CD4-positive, alpha-beta memory T cell (primary cell): ENCODE data around the gene SLC12A4. TPM values are rescaled to one million over a fixed set of nuclear protein-coding genes. Genes with fewer than 3 reads are reported as not detected.

ENCODE experiments used
- CTCF ChIA-PET: fragments of 350-600 bp; sonication (Branson Sonifier 250); formaldehyde crosslinking; loops from one replicate; lab custom pipeline; 2021; ENCODE audit warnings: inconsistent platforms; ENCODE audit not compliant: partially characterized antibody; lab: Charles Lee
- POLR2A ChIA-PET: fragments of 350-600 bp; sonication (Branson Sonifier 250); formaldehyde crosslinking; loops from one replicate; lab custom pipeline; 2021; ENCODE audit not compliant: partially characterized antibody; lab: Charles Lee
- DNase-seq, 5 donors: peaks; one replicate each; pipeline versions ENCODE4 v3.0.0 to v3.0.0-alpha.2; 2020 to 2022; ENCODE audit warnings: mixed read lengths in 1 of 5
- H3K27ac ChIP-seq: one replicate; pipeline ENCODE4 v1.7.0; 2013; ENCODE audit warnings: low read depth, low read length
- H3K27me3 ChIP-seq: 2 replicates; pipeline ENCODE4 v1.7.0; 2013; ENCODE audit warnings: mild to moderate bottlenecking, low read length, moderate library complexity; ENCODE audit not compliant: insufficient read depth
- H3K36me3 ChIP-seq: 2 replicates; pipeline ENCODE4 v1.7.0; 2013; ENCODE audit warnings: mild to moderate bottlenecking, low read length, moderate library complexity; ENCODE audit not compliant: insufficient read depth
- H3K4me1 ChIP-seq: 2 replicates; pipeline ENCODE4 v1.7.0; 2013; ENCODE audit warnings: mild to moderate bottlenecking, low read length, moderate library complexity; ENCODE audit not compliant: insufficient read depth
- H3K4me3 ChIP-seq, 2 donors: one replicate each; pipeline ENCODE4 v1.7.0; 2013; ENCODE audit warnings: low read length in 2 of 2, mild to moderate bottlenecking in 1 of 2
- H3K9me3 ChIP-seq, 2 donors: one replicate each; pipeline ENCODE4 v1.7.0; 2013; ENCODE audit warnings: low read length in 2 of 2, control low read depth in 1 of 2; ENCODE audit not compliant: control insufficient read depth in 1 of 2
- H3K27ac Mint-ChIP-seq, 7 donors: one replicate each; pipeline ENCODE4 v1.8.0; 2020 to 2021; ENCODE audit warnings: mixed read lengths in 7 of 7, mild to moderate bottlenecking in 6 of 7, inconsistent platforms in 3 of 7, moderate library complexity in 3 of 7
- H3K27me3 Mint-ChIP-seq, 2 donors: one replicate each; pipeline ENCODE4 v1.8.0; 2020 to 2021; ENCODE audit warnings: mixed read lengths in 2 of 2
- H3K36me3 Mint-ChIP-seq, 2 donors: one replicate each; pipeline ENCODE4 v1.8.0; 2020 to 2021; ENCODE audit warnings: mixed read lengths in 2 of 2, inconsistent platforms in 1 of 2, mild to moderate bottlenecking in 1 of 2
- H3K4me1 Mint-ChIP-seq, 4 donors: one replicate each; pipeline ENCODE4 v1.8.0; 2020 to 2021; ENCODE audit warnings: mixed read lengths in 4 of 4, mild to moderate bottlenecking in 1 of 4
- H3K4me3 Mint-ChIP-seq, 8 donors: one replicate each; pipeline ENCODE4 v1.8.0; 2020 to 2021; ENCODE audit warnings: mixed read lengths in 8 of 8, mild to moderate bottlenecking in 7 of 8, moderate library complexity in 6 of 8, inconsistent platforms in 3 of 8
- H3K9me3 Mint-ChIP-seq, 8 donors: one replicate each; pipeline ENCODE4 v1.8.0; 2020 to 2021; ENCODE audit warnings: mixed read lengths in 8 of 8, mild to moderate bottlenecking in 5 of 8, inconsistent platforms in 3 of 8, moderate library complexity in 1 of 8
- intact Hi-C: fragments of 100-400 bp; cut with micrococcal nuclease; formaldehyde crosslinking; loops from one replicate; pipeline ENCODE4 v1.15.1; 2023
- polyA plus RNA-seq, 2 donors: library from polyadenylated mRNA; unstranded; fragments of 300-500 nt; fragmentation: Illumina TruSeq; gene quantifications; one replicate each; pipeline ENCODE4 v1.2.3, GENCODE V29; 2021
- total RNA-seq, 2 experiments: library from RNA; stranded (reverse); gene quantifications; one replicate each; pipeline ENCODE4 v1.2.3, GENCODE V29; 2021

Gene SLC12A4
- total and polyA plus RNA-seq, 4 experiments from 2014 or later: 4.0 to 33.5 (median 19.1) TPM

GRCh38 chr16:67924140-67924906, 44.1 kb downstream of the SLC12A4 start:
- intact Hi-C loops: no loop called here
- Histone ChIP-seq H3K27ac (no peak overlapping the region), H3K36me3 (peaks cover 25% of the 10 kb centered on the region), H3K4me3 (no peak overlapping the region), H3K4me1 (peaks cover 7% of the 10 kb centered on the region), H3K9me3 (no peaks in the 10 kb centered on the region), H3K27me3 (no peaks in the 10 kb centered on the region)
- Mint-ChIP-seq H3K4me1 (peaks cover 3 to 21% (median 6%) of the 10 kb centered on the region in 4 donors), H3K9me3 (no peaks in the 10 kb centered on the region), H3K27ac (peak overlapping the region in 5 of 7 donors; percentile 14 to 70 (median 29)), H3K36me3 (peaks cover 0 to 30% of the 10 kb centered on the region in 2 donors), H3K4me3 (no peak overlapping the region), H3K27me3 (no peaks in the 10 kb centered on the region)
- POLR2A ChIA-PET: interaction anchor here (0.6 to 1.6 kb wide), 2 partner anchors 11 to 403 kb away, joined by 3 to 4 read pairs; no protein-coding TSS in a partner anchor
- no peak for DNase-seq
- CTCF ChIA-PET: interaction anchor here (0.6 to 8.8 kb wide), 6 partner anchors 8 to 403 kb away, joined by 3 to 61 read pairs (median 5); partner anchors contain the start of gene NRN1L

GRCh38 chr16:67923414-67924116, 44.9 kb downstream of the SLC12A4 start:
- CTCF ChIA-PET: interaction anchor here (1.2 to 8.8 kb wide), 3 partner anchors 10 to 45 kb away, joined by 3 to 61 read pairs (median 4); partner anchors contain the start of gene NRN1L

GRCh38 chr16:67922740-67923139, 45.7 kb downstream of the SLC12A4 start:
- Mint-ChIP-seq H3K27ac (peak overlapping the region in 4 of 7 donors; percentile 13 to 76 (median 43)), H3K9me3 (no peaks in the 10 kb centered on the region), H3K4me3 (peak overlapping the region in 1 of 8 donors; percentile 13), H3K4me1 (peaks cover under 1 to 18% (median 6%) of the 10 kb centered on the region in 4 donors), H3K27me3 (no peaks in the 10 kb centered on the region), H3K36me3 (peaks cover 0 to 32% of the 10 kb centered on the region in 2 donors)
- Histone ChIP-seq H3K4me1 (peaks cover 4% of the 10 kb centered on the region), H3K27ac (no peak overlapping the region), H3K9me3 (no peaks in the 10 kb centered on the region), H3K27me3 (no peaks in the 10 kb centered on the region), H3K36me3 (peaks cover 16% of the 10 kb centered on the region), H3K4me3 (no peak overlapping the region)
- intact Hi-C loops: no loop called here
- no peak for DNase-seq
- ChIA-PET POLR2A (interaction anchor here (1.1 kb wide), 1 partner anchor 13 kb away, joined by 6 read pairs; no protein-coding TSS in a partner anchor), CTCF (interaction anchor here (1.2 to 8.8 kb wide), 3 partner anchors 11 to 106 kb away, joined by 3 to 61 read pairs (median 3); partner anchors contain the start of gene NRN1L)

More at GRCh38 chr16:67923414-67924116, 44.9 kb downstream of the SLC12A4 start:
- peaks cover 23% of the 10 kb centered on the region for H3K36me3 ChIP-seq
- no peaks in the 10 kb centered on the region for H3K9me3 ChIP-seq
- POLR2A ChIA-PET: interaction anchor here (1.1 to 1.6 kb wide), 2 partner anchors 12 kb away, joined by 4 to 6 read pairs; no protein-coding TSS in a partner anchor
- Mint-ChIP-seq H3K36me3 (peaks cover 0 to 32% of the 10 kb centered on the region in 2 donors), H3K27me3 (no peaks in the 10 kb centered on the region), H3K27ac (peak overlapping the region in 4 of 7 donors; percentile 27 to 70 (median 35)), H3K9me3 (no peaks in the 10 kb centered on the region), H3K4me3 (peak overlapping the region in 1 of 8 donors; percentile 17), H3K4me1 (peaks cover 2 to 20% (median 7%) of the 10 kb centered on the region in 4 donors)
- no peak overlapping the region for H3K27ac ChIP-seq
- H3K4me3 ChIP-seq: no peak overlapping the region
- H3K27me3 ChIP-seq: no peaks in the 10 kb centered on the region
- H3K4me1 ChIP-seq: peaks cover 6% of the 10 kb centered on the region
- intact Hi-C loops: no loop called here
- no peak for DNase-seq

GRCh38 chr16:67922221-67922620, 46.2 kb downstream of the SLC12A4 start:
- Mint-ChIP-seq H3K4me3 (no peak overlapping the region), H3K27ac (peak overlapping the region in 6 of 7 donors; percentile 2 to 76 (median 54)), H3K27me3 (no peaks in the 10 kb centered on the region), H3K36me3 (peaks cover 0 to 35% of the 10 kb centered on the region in 2 donors), H3K9me3 (no peaks in the 10 kb centered on the region), H3K4me1 (peaks cover 4 to 24% (median 10%) of the 10 kb centered on the region in 4 donors)
- no peak overlapping the region for H3K4me3 ChIP-seq
- H3K36me3 ChIP-seq: peaks cover 12% of the 10 kb centered on the region
- POLR2A ChIA-PET: interaction anchor here (1.1 kb wide), 1 partner anchor 13 kb away, joined by 6 read pairs; no protein-coding TSS in a partner anchor
- H3K27ac ChIP-seq: no peak overlapping the region
- peaks cover 8% of the 10 kb centered on the region for H3K4me1 ChIP-seq
- CTCF ChIA-PET: interaction anchor here (1.2 to 8.8 kb wide), 4 partner anchors 12 to 408 kb away, joined by 3 to 61 read pairs (median 3); partner anchors contain the start of gene NRN1L
- H3K9me3 ChIP-seq: no peaks in the 10 kb centered on the region
- no peak for DNase-seq
- intact Hi-C loops: no loop called here
- no peaks in the 10 kb centered on the region for H3K27me3 ChIP-seq

- H3K36me3 Mint-ChIP-seq: peaks cover 0 to 50% of the 10 kb centered on the region in 2 donors
- H3K4me1 ChIP-seq: peaks cover 8% of the 10 kb centered on the region
- H3K9me3 ChIP-seq: no peaks in the 10 kb centered on the region
- peaks cover 10 to 42% (median 20%) of the 10 kb centered on the region in 4 donors for H3K4me1 Mint-ChIP-seq
- H3K9me3 Mint-ChIP-seq: no peaks in the 10 kb centered on the region
- no peak overlapping the region for H3K4me3 ChIP-seq
- no peak overlapping the region for H3K27ac ChIP-seq
- peaks cover 12% of the 10 kb centered on the region for H3K36me3 ChIP-seq
- H3K27ac Mint-ChIP-seq: peak overlapping the region in 1 of 7 donors; percentile 35
- H3K27me3 Mint-ChIP-seq: no peaks in the 10 kb centered on the region
- POLR2A ChIA-PET: no interaction called here
- H3K27me3 ChIP-seq: no peaks in the 10 kb centered on the region
- CTCF ChIA-PET: interaction anchor here (2.2 kb wide), 1 partner anchor 9 kb away, joined by 6 read pairs; no protein-coding TSS in a partner anchor
- intact Hi-C loops: no loop called here
- DNase-seq: no peak
- H3K4me3 Mint-ChIP-seq: no peak overlapping the region
Observed at GRCh38 chr16:67919622-67920221, 48.7 kb downstream of the SLC12A4 start.

GRCh38 chr16:67917852-67918236, 50.6 kb downstream of the SLC12A4 start:
- no peaks in the 10 kb centered on the region for H3K27me3 ChIP-seq
- no peak for DNase-seq
- Mint-ChIP-seq H3K36me3 (peaks cover 4 to 48% of the 10 kb centered on the region in 2 donors), H3K27ac (peak overlapping the region in 5 of 7 donors; percentile 38 to 70 (median 64)), H3K9me3 (no peaks in the 10 kb centered on the region), H3K4me3 (no peak overlapping the region), H3K27me3 (no peaks in the 10 kb centered on the region), H3K4me1 (peaks cover 8 to 39% (median 24%) of the 10 kb centered on the region in 4 donors)
- POLR2A ChIA-PET: interaction anchor here (0.9 kb wide), 1 partner anchor 11 kb away, joined by 4 read pairs; no protein-coding TSS in a partner anchor
- intact Hi-C loops: no loop called here
- no peaks in the 10 kb centered on the region for H3K9me3 ChIP-seq
- H3K4me3 ChIP-seq: no peak overlapping the region
- no peak overlapping the region for H3K27ac ChIP-seq
- H3K4me1 ChIP-seq: peaks cover 8% of the 10 kb centered on the region
- CTCF ChIA-PET: interaction anchor here (0.7 to 1.6 kb wide), 3 partner anchors 9 to 34 kb away, joined by 3 read pairs; partner anchors contain the start of gene CTRL
- peaks cover 3% of the 10 kb centered on the region for H3K36me3 ChIP-seq
